Medulla oblongata (tissue), 1 donor: ENCODE data around the gene VAMP7.
"Not testable (repeated sequence)": the region's sequence is repeated elsewhere in the genome, so short reads cannot be mapped to it uniquely, and the experiment has no call there.

ENCODE experiments used
- DNase-seq: peaks from one replicate; pipeline ENCODE4 v3.0.0-alpha.2; 2015; ENCODE audit errors: extremely low spot score

Gene VAMP7

GRCh38 chrX:155881158-155881993 is at the start of gene VAMP7:
TSS of gene VAMP7 (plus strand) at chrX:155881345. CDS start at chrX:155889467, 8,122 bp downstream.
- DNase-seq = peak; percentile 91

- no peak for DNase-seq
Observed at GRCh38 chrX:155841232-155841631, 39.9 kb upstream of the VAMP7 start.

- not testable (repeated sequence) for DNase-seq
Observed at GRCh38 chrX:155851786-155852185, 29.4 kb upstream of the VAMP7 start.

GRCh38 chrX:155857561-155857960 is 23.6 kb upstream of the VAMP7 start:
- DNase-seq = no peak

- no peak for DNase-seq
Observed at GRCh38 chrX:155864655-155865054, 16.5 kb upstream of the VAMP7 start.

GRCh38 chrX:155865193-155865592 is 16.0 kb upstream of the VAMP7 start:
- DNase-seq = no peak

- DNase-seq = no peak
Observed at GRCh38 chrX:155867821-155868220, 13.3 kb upstream of the VAMP7 start.

GRCh38 chrX:155870958-155871357 is 10.2 kb upstream of the VAMP7 start:
- DNase-seq = no peak

- no peak for DNase-seq
Observed at GRCh38 chrX:155871934-155872333, 9.2 kb upstream of the VAMP7 start.

- DNase-seq = no peak
Observed at GRCh38 chrX:155873188-155873587, 8.0 kb upstream of the VAMP7 start.

GRCh38 chrX:155874571-155875244 is 6.4 kb upstream of the VAMP7 start:
- DNase-seq = no peak

GRCh38 chrX:155876704-155877103 is 4.4 kb upstream of the VAMP7 start:
- no peak for DNase-seq

- no peak for DNase-seq
Observed at GRCh38 chrX:155877288-155877687, 3.9 kb upstream of the VAMP7 start.

GRCh38 chrX:155880586-155881157 is 473 bp upstream of the VAMP7 start:
- no peak for DNase-seq

- DNase-seq = no peak
Observed at GRCh38 chrX:155886409-155886808, 5.3 kb downstream of the VAMP7 start.

GRCh38 chrX:155888139-155888538 is 7.0 kb downstream of the VAMP7 start:
- DNase-seq = no peak

GRCh38 chrX:155889328-155889727 is 8.2 kb downstream of the VAMP7 start:
- no peak for DNase-seq

- no peak for DNase-seq
Observed at GRCh38 chrX:155891446-155892210, 10.5 kb downstream of the VAMP7 start.

GRCh38 chrX:155893521-155893920 is 12.4 kb downstream of the VAMP7 start:
- DNase-seq = no peak

GRCh38 chrX:155896512-155896911 is 15.4 kb downstream of the VAMP7 start:
- DNase-seq = peak; percentile 19

- DNase-seq = no peak
Observed at GRCh38 chrX:155899366-155899765, 18.2 kb downstream of the VAMP7 start.

- no peak for DNase-seq
Observed at GRCh38 chrX:155900765-155901164, 19.6 kb downstream of the VAMP7 start.
